ENCODE data around the gene LGI4. TPM values are rescaled to one million over a fixed set of nuclear protein-coding genes. Genes with fewer than 3 reads are reported as not detected.

The LGI4 gene
- total RNA-seq, result 10 to 100 TPM; 32.0 to 58.6 (median 49.2) TPM

- TF ChIP-seq EP300 (IDR thresholded peaks at IDR 0.05) (no peak), POLR2A (IDR thresholded peaks at IDR 0.05; ENCODE audit: low read depth) (no peak), POLR2AphosphoS5 (IDR thresholded peaks at IDR 0.05) (no peak), CTCF (IDR thresholded peaks at IDR 0.05) (no peak)
- H3K27me3 ChIP-seq, result peaks cover 0 to 20% (median 0%) of the 10 kb centered on the region in 4 donors
- peak within 1 kb of the TSS; percentile 66 to 87 (median 75) for H3K27ac ChIP-seq (replicated peaks in 1 of 4)
- WGBS, result 43% methylated on average over 15 of the region's 15 CpGs
- intact Hi-C loops (cut with DNase I), result loop anchor here (1.0 kb wide), 1 partner anchor 20 kb away; no protein-coding TSS in a partner anchor
- no peak for DNase-seq (ENCODE audit: extremely low spot score)
- H3K9me3 ChIP-seq, result no peaks in the 10 kb centered on the region
- peak within 1 kb of the TSS; percentile 34 to 50 (median 41) for H3K4me3 ChIP-seq
- H3K4me1 ChIP-seq, result peaks cover 17 to 48% (median 34%) of the 10 kb centered on the region in 4 donors
- H3K36me3 ChIP-seq, result no peaks in the 10 kb centered on the region
Measured at GRCh38 chr19:35134601-35135242, at the start of gene LGI4. Gene LGI4, minus strand, starts transcription at chr19:35135059. Its CDS starts 379 bp downstream, at chr19:35134680.

GRCh38 chr19:35184267-35184666 is 49.4 kb upstream of the LGI4 start:
- Histone ChIP-seq H3K4me3 (no peak overlapping the region), H3K4me1 (no peaks in the 10 kb centered on the region), H3K36me3 (no peaks in the 10 kb centered on the region), H3K9me3 (peaks cover 0 to 17% (median 3%) of the 10 kb centered on the region in 4 donors), H3K27me3 (peaks cover 0 to 10% (median 0%) of the 10 kb centered on the region in 4 donors), H3K27ac (replicated peaks in 1 of 4) (no peak overlapping the region)
- DNase-seq (ENCODE audit: extremely low spot score), result no peak
- intact Hi-C loops (cut with DNase I), result no loop called here
- 76% methylated on average over 1 of the region's 1 CpG for WGBS
- TF ChIP-seq POLR2AphosphoS5 (IDR thresholded peaks at IDR 0.05) (no peak), POLR2A (IDR thresholded peaks at IDR 0.05; ENCODE audit: low read depth) (no peak), EP300 (IDR thresholded peaks at IDR 0.05) (no peak), CTCF (IDR thresholded peaks at IDR 0.05) (no peak)

GRCh38 chr19:35181387-35181786 is 46.5 kb upstream of the LGI4 start:
- H3K4me3 ChIP-seq, result no peak overlapping the region
- H3K4me1 ChIP-seq, result no peaks in the 10 kb centered on the region
- DNase-seq (ENCODE audit: extremely low spot score), result no peak
- no peaks in the 10 kb centered on the region for H3K36me3 ChIP-seq
- H3K27me3 ChIP-seq, result peaks cover 0 to 10% (median 0%) of the 10 kb centered on the region in 4 donors
- intact Hi-C loops (cut with DNase I), result no loop called here
- peaks cover 0 to 17% (median 3%) of the 10 kb centered on the region in 4 donors for H3K9me3 ChIP-seq
- H3K27ac ChIP-seq (replicated peaks in 1 of 4), result no peak overlapping the region
- TF ChIP-seq CTCF (IDR thresholded peaks at IDR 0.05) (no peak), POLR2A (IDR thresholded peaks at IDR 0.05; ENCODE audit: low read depth) (no peak), POLR2AphosphoS5 (IDR thresholded peaks at IDR 0.05) (no peak), EP300 (IDR thresholded peaks at IDR 0.05) (no peak)
- 76% methylated on average over 1 of the region's 1 CpG for WGBS

GRCh38 chr19:35179830-35180229 is 45.0 kb upstream of the LGI4 start:
- TF ChIP-seq EP300 (IDR thresholded peaks at IDR 0.05), result no peak
- no peak for TF ChIP-seq CTCF (IDR thresholded peaks at IDR 0.05)
- TF ChIP-seq POLR2AphosphoS5 (IDR thresholded peaks at IDR 0.05), result no peak
- no peak for TF ChIP-seq POLR2A (IDR thresholded peaks at IDR 0.05; ENCODE audit: low read depth)
- H3K9me3 ChIP-seq, result peaks cover 0 to 17% (median 3%) of the 10 kb centered on the region in 4 donors
- no peak for DNase-seq (ENCODE audit: extremely low spot score)
- no peaks in the 10 kb centered on the region for H3K4me1 ChIP-seq
- H3K36me3 ChIP-seq, result no peaks in the 10 kb centered on the region
- no peak overlapping the region for H3K27ac ChIP-seq (replicated peaks in 1 of 4)
- 78% methylated on average over 3 of the region's 3 CpGs for WGBS
- no peak overlapping the region for H3K4me3 ChIP-seq
- H3K27me3 ChIP-seq, result peaks cover 0 to 10% (median 0%) of the 10 kb centered on the region in 4 donors
- intact Hi-C loops (cut with DNase I), result no loop called here

All from esophagus muscularis mucosa (tissue), 4 donors.